ENCODE results near the gene FAM171A1.

The FAM171A1 gene

DNA sequence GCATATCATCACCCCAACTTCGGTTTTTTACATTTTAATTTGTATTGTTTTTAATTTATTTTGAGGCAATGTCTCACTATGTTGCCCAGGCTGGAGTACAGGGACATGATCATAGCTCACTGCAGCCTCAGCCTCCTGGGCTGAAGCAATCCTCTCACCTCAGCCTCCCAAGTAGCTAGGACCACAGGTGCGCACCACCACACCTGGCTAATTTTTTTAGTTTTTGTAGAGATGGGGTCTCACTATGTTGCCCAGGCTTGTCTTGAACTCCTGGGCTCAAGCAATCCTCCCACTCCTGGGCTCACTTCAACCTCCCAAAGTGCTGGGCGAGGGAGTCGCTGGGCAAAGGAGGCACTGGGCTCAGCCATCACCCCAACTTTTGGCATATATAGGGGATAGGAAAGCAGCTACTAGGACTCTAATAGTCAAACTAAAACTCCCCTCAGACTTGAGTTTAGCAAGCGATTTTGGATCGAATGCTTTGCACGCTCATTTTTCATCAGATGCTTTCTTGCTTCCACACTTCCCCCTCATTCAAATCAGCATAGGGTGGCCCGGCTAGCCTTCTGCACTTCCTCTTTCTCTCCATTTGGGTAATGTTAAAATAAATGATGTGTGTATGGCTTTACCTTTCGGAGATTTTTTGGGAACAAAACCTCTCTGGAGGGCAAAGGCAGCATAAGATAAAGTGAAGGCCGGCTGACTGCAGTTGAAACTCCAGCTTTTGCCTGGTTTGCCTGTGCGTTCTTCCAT lies 181.8 kb downstream of the FAM171A1 start:
- no peak for TF ChIP-seq GATA3 (IDR thresholded peaks at IDR 0.05; ENCODE audit: low read depth, low read length)
- no peak for TF ChIP-seq GATA2 (IDR thresholded peaks at IDR 0.05; ENCODE audit: low read depth, low read length)

DNA sequence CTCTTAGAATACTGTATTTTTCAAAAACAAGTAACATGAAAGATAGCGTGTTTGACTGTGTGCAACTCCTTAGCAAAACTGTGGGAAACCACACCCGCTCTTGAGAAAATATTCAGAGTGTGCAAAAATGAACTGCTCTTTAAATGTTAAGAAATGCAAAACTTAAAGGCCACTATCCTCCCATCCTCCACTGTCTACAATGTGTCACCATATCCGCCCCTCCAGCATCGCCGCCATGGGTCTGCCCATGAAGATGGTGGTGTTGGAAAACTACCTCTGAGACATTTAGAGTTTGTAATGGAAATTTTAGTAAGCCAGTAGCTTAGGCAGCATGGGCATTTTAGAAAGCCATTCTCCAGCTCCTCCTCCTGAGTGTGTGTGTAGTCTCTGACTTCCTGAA lies 182.5 kb downstream of the FAM171A1 start:
- TF ChIP-seq GATA2 (IDR thresholded peaks at IDR 0.05; ENCODE audit: low read depth, low read length) (no peak), GATA3 (IDR thresholded peaks at IDR 0.05; ENCODE audit: low read depth, low read length) (no peak)

GRCh38 chr10:15183689-15184481 lies 187.2 kb downstream of the FAM171A1 start:
- TF ChIP-seq GATA2 (IDR thresholded peaks at IDR 0.05; ENCODE audit: low read depth, low read length) (no peak), GATA3 (IDR thresholded peaks at IDR 0.05; ENCODE audit: low read depth, low read length) (no peak)

GRCh38 chr10:15182540-15183207 lies 188.4 kb downstream of the FAM171A1 start:
- TF ChIP-seq GATA3 (IDR thresholded peaks at IDR 0.05; ENCODE audit: low read depth, low read length), result no peak
- no peak for TF ChIP-seq GATA2 (IDR thresholded peaks at IDR 0.05; ENCODE audit: low read depth, low read length)

DNA sequence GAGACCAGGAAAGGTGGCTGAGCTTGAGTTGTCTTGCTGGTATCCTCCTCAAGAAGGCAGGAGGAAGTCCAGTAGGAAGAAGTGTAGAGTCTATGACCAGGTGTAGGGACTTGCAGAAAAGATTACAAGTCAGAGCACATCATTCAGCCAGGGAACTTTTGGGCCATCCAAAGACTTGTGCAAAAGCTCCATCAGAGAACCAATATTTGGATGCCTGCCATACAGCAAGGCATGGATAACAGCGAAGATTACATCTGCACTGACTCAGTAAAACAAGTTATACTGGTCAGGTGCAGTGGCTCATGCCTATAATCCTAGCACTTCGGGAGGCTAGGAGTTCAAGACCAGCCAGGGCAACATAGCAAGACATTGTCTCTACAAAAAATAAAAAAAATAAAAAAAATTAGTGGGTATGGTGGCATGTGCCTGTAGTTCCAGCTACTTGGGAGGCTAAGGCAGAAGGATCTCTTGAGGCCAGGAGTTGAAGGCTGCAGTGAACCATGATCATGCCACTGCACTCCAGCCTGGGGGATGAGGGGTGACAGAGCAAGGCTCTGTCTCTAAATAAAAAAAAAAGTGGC lies 189.4 kb downstream of the FAM171A1 start:
- TF ChIP-seq GATA2 (IDR thresholded peaks at IDR 0.05; ENCODE audit: low read depth, low read length) (no peak), GATA3 (IDR thresholded peaks at IDR 0.05; ENCODE audit: low read depth, low read length) (no peak)

GRCh38 chr10:15180736-15181135 lies 190.4 kb downstream of the FAM171A1 start:
- TF ChIP-seq GATA2 (IDR thresholded peaks at IDR 0.05; ENCODE audit: low read depth, low read length) (no peak), GATA3 (IDR thresholded peaks at IDR 0.05; ENCODE audit: low read depth, low read length) (no peak)

GRCh38 chr10:15176269-15176668 lies 194.8 kb downstream of the FAM171A1 start:
- TF ChIP-seq GATA2 (IDR thresholded peaks at IDR 0.05; ENCODE audit: low read depth, low read length) (no peak), GATA3 (IDR thresholded peaks at IDR 0.05; ENCODE audit: low read depth, low read length) (no peak)

GRCh38 chr10:15175587-15175986 lies 195.5 kb downstream of the FAM171A1 start:
- TF ChIP-seq GATA3 (IDR thresholded peaks at IDR 0.05; ENCODE audit: low read depth, low read length) (no peak), GATA2 (IDR thresholded peaks at IDR 0.05; ENCODE audit: low read depth, low read length) (no peak)

DNA sequence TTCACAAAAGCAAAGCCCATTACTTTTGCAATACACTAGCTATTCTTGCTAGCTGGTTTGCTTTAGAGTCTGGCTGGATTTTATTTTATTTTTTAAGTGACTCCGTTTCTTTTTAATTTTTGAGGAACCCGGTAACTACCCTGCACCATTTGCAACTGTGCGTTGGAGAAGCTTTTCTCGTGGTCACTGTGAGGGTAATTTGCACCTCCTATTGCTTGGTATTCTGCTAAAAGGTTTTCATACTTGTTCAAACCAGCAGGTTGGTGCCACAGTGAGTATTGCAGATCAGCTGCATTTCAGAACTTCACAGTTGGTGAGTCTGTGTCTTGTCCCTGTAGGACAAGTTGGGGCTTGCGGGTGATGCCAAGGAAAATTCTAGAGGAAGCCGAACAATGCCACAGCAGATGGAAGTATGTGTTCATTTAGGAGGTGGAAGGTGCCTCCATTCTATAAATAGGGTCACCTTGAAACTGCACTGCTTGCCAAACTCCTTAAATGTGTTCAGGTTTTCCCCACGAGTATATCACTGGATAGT lies 198.7 kb downstream of the FAM171A1 start:
- no peak for TF ChIP-seq GATA3 (IDR thresholded peaks at IDR 0.05; ENCODE audit: low read depth, low read length)
- TF ChIP-seq GATA2 (IDR thresholded peaks at IDR 0.05; ENCODE audit: low read depth, low read length), result no peak

DNA sequence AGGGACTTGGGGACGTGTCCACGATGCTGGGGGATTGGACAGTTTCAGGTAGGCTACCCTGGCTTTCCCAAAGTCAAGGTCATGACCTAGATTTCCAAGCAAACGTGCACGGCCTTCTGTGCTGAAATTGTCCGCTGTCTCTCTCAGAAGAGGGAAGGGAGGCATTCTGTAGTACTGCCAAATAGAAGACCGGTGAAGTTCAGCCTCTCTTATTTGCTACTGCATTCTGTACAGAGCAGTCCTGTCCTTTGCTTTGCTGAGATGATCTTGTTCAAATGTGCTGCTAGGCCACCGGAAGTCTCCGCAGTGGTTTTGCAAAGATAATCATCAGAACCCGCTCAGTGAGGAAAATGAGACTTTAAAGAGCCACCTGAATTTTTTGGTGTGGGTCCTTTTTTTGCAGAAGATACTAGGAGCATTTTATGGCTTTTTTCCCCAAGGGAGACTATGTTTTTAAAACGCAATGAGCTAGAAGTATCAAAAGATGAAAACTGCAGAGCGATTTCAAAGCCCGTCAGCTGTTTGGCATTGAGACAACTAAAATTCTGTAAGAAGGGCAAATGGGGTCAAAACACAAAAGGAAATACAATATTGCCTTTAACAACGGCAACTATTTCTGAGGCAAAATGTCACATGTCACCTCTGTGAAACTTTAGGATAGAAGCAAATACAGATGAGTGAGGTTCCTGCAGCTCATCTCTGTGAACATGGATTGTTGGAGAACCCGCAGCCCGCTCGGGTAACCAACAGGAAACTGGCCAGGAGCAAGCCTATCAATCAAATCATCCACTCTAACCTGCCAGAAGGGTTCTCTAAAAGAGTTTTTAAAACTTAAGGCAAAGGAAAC lies 201.3 kb downstream of the FAM171A1 start:
- TF ChIP-seq GATA3 (IDR thresholded peaks at IDR 0.05; ENCODE audit: low read depth, low read length), result no peak
- TF ChIP-seq GATA2 (IDR thresholded peaks at IDR 0.05; ENCODE audit: low read depth, low read length), result peak; percentile 56; the same call in 1 of the 2 replicates

DNA sequence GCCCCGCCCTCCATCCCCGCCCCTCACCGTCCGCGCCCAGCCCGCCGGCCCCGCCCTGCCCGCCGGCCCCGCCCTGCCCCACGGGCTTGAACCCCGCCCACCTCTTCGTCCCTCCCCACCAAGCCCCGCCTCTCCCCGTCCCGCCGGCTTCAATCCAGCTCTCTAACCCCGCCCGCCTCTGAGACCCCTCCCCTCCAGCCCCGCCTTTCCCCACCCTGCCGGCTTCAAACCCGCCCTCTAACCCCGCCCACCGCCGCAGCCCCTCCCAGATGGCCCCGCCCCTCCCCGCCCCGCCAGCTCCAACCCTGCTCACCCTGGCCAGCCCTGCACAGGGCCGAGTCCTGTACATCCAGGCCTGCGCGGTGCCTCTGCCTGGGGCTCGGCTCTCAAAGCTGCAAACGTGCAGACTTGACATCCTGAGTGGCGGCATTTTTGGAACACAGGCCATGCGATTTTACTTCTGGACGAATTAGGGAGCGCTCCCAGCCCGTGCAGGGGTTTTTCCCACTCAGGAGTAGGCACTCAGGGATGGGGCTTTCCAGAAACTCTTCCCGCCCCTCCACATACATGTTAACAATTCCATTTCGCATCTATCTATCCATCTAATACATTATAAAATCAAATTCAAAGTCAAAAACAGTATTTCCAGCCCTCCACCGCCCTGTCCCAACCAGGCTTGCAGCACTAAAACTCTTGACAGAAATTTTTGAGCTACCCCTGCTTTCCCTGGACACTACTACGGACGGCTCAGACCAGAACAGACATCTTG lies 202.1 kb downstream of the FAM171A1 start:
- no peak for TF ChIP-seq GATA3 (IDR thresholded peaks at IDR 0.05; ENCODE audit: low read depth, low read length)
- TF ChIP-seq GATA2 (IDR thresholded peaks at IDR 0.05; ENCODE audit: low read depth, low read length), result no peak

DNA sequence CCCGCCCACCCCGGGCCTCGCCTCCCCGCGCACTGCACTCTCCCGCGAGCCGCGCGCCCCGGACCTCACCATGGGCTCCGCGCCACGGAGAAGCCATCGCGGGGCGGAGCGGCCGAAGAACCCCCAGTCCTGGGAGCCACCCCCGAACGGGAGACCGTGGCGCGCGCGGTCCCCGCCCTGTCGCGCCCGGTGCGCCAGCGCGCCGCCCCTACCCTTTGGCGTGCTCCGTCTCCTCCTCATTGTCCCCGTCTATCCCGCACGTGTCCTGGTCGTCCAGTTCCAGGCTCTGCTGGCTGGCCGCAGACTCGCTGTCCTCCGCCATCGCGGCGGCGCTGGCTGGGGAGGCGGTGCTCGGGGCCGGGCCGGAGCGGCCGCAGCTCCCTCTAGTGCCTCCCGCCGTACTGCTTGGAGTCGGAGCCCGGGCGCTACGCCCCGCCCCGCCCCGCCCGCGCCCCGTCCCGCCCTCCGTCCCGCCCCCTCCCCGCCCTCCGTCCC lies 202.8 kb downstream of the FAM171A1 start, which contains the start of gene NMT2:
NMT2 (minus strand) TSS at position 403 of the 495 bp plus-strand sequence; CDS start at position 322, 81 bp downstream.
- TF ChIP-seq GATA3 (IDR thresholded peaks at IDR 0.05; ENCODE audit: low read depth, low read length), result no peak
- no peak for TF ChIP-seq GATA2 (IDR thresholded peaks at IDR 0.05; ENCODE audit: low read depth, low read length)
